GM21447 (cell line): ENCODE results near the gene HDAC7.
"Not testable (repeated sequence)": the region's sequence is repeated elsewhere in the genome, so short reads cannot be mapped to it uniquely, and the experiment has no call there.

Source experiments
- ATAC-seq: cut with Tn5 transposase; IDR thresholded peaks from one replicate; pipeline ENCODE4 v1.9.1; 2021; ENCODE audit not compliant: unreplicated experiment

HDAC7 gene

DNA sequence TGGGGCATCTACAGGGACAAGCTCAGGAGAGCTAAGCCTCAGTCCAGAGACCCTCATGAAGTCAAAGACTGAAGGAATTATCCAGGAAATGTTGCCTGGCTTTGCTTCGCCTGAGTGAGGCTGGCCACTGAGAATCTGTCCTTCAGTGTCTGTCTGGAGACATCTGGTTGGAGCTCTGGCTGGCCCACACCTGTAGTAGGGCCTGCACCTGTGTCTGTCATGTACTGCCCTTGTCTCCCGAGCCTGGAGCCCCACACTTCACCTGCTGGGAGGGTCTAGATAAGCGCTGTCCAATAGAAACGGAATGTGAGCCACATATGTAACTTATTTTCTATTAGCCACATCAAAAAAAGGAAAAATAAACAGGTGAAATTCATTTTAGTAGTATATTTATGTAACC is 9.9 kb upstream of the HDAC7 start:
- no peak for ATAC-seq

DNA sequence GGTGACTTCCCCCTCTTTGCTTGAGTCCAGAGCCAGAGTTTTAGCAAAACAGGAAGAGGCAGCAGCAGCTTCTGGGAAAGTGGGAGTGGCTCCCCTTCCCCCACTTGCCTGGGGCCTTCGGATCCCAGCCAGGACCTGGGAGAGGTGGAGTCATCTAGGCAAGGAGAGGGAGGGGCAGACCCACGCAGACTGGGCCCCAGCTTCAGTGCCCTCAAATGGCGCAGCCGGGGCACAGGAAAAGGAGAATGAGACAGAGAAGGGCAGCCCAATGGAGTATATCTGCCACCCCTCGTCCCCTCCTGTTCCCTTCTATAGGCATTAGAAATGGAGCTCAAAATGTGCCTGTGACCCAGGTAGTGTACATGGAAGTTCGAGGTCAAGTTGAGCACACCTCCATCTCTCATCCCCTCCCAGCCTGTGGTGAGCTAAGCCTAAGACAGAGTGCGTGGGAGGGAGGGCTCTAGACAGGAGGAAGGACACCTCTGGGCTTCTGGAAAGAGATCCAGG is 9.3 kb upstream of the HDAC7 start:
- no peak for ATAC-seq

DNA sequence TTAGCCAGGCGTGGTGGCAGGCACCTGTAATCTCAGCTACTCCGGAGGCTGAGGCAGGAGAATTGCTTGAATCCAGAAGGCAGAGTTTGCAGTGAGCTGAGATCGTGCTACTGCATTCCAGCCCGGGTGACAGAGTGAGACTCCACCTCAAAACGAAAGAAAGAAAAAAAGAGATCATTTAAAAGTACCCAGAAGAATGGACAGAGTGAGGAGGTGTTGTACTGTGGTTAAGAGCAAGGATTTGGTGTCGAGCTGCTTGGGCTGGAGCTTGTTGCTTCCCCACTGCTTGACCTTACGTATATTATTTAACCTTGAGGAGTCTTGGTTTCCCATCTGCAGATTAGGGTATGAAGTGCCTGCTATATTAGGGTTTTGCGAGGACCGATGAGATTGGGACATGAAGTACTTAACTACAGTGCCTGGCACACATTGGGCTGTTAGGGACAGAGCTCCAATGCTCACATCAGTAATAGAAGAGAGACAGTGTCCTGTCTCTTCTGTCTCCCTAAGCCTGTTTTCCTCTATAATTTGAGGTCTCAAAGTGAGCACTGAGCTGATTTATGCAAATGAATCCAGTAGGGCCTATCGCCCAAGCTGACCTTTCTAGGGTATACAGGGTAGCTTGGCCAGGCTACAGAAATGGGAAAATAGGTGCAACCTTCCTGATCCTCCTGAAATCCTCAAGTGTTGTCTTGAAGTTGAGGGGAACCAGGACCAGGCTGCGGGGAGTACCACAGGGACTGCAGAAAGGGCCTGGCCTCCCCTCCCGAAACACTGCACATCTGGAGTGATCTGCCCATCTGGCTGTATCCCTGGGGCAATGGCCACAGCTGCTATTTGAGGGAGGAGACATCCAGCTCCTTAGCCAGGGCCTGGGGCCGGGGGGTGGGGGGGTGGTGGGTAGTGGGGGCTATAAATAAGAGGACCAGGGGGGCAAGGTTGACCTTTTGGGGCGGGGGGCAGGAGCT is 8.6 kb upstream of the HDAC7 start:
- no peak for ATAC-seq

DNA sequence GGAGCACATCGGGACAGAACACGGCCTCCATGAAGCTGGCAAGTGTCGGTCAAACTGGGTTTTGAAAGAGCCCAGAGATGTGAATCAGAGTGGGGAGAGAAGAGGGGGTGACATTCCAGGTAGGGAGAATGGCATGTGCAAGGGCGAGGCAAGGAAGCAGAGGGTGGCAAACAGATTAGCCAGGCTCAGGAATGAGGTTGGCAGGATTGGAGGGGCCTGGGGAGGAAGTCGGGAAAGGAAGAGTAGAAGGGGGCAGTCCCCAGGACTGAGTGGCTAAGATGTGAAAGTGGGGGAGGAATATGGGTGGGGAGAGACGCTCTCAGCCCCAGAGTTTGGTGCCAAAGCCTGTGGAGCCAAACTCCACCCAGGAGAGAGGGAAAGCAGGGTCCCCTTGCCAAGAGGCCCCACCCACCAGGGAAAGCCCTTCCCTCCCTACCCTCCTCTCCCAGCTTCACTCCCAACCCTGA is 5.5 kb upstream of the HDAC7 start:
- ATAC-seq = no peak

DNA sequence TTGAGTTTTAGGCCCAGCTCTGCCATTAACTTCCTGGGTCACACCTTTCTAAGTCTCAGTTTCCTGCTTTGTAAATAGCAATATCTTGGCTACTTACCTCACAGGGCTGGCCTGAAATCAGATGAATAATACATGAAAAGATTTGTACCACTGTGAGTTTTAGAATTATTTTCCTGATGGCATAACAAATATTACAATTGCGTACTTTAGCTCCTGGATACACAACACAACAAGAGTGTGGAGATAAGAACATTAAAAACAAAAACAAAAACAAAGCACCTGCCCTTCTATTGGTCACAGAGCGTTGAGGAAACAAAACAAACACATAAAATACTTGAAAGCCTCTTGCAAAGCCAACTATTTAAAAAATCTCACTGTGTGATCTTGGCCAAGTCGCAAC is 4.9 kb upstream of the HDAC7 start:
- no peak for ATAC-seq

DNA sequence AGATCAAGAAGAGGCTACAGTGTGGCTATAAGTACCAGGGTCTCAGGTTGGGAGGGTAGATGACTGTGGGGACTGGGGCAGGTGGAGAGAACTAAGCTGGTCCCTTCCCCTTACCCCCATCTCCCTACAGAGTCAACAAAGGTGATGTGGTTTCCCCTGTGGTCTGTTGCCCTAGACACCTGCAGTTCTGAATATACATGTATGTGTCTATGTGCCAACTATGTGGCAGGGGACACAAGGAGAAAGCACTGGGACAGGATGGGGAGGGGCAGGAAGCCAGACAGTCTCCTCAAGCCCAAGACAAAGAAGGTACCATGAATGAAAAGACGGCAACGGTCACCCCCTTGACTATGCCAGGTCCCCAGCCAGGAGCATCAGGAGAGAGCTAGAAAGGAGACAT is 4.5 kb upstream of the HDAC7 start:
- ATAC-seq = no peak

DNA sequence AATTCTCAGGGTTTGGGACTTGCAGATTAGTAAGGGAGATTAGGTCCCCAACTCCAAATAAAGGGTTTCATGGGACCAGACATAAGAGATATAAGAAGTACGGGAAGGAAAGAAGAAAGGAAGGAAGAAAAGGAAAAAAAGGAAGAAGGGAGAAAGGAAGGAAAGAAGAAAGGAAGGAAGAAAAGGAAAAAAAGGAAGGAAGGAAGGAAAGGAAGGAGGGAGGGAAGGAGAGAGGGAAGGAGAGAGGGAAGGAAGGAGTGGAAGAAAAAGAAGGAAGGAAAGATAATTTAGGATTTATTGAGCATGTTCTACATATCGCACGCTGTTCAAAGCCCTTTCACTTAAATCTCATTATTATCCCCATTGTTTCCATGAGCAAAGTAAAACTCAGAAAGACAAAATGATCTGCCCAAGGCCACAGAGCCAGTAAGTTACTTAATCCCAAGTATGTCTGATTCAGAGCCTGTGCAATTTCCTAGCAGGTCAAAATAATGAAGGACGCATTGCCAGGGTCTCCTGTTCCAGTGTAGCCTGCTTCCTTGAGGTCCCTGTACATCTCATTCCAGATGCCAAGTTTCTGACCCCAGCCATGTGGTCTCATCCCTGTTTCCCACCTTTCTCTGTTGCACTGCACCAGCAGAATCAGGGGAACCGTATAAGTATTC is 3.9 kb upstream of the HDAC7 start:
- ATAC-seq = no peak

DNA sequence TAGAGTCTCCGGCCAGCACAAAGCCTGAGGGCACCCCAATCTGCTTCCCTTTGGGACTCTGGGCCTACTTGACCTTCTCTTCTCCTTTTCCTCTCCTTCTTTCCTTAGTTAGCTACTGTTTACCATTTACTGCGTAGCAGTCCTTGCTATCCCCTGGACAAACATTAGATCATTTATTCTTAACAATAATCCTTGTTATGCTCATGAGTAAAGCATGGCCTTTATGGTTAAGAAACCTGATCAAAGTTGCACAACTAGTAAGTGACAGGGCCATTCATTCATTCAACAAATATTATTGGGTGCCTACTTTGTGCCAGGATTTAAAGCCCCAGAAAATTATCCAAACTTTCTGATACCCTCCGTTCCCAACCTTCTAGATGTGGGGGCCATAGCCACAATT is 3.2 kb upstream of the HDAC7 start:
- no peak for ATAC-seq

DNA sequence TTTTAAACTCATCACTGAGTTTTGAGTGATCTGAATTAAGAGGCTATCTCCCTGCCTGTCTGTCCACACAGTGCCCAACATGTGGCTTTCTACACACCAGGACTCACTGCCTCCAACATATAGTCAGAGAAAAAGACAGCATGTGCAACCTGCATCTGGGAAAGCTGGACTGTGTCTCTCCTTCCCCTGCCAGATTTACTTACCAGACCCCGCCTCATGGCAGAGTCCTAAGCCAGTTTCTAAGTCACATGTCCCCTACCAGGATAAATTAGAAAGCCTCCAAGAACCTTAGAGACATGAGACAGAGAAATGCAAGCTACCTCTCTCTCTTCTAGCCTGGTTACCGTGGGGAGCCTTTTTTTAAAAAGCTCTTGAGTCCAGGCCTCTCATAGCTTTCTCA is 2.7 kb upstream of the HDAC7 start:
- ATAC-seq = no peak

DNA sequence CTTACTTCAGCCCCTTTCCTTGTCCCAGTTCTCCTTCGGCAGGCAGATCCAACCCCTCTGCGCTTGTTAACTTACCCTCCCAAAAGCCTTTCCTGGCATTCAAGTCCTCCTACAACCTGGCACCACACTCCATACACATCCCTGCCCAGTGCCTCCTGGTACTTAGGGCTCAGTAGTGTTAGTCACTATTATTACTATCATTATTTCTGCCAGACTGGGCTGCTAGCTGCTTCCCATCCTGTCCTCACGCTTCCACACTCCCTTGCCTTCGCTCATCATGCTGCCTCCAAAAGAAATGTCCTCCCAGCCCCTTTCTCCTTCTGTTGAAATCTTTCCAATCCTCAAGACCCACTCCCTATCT is 1.6 kb upstream of the HDAC7 start:
- ATAC-seq = no peak

DNA sequence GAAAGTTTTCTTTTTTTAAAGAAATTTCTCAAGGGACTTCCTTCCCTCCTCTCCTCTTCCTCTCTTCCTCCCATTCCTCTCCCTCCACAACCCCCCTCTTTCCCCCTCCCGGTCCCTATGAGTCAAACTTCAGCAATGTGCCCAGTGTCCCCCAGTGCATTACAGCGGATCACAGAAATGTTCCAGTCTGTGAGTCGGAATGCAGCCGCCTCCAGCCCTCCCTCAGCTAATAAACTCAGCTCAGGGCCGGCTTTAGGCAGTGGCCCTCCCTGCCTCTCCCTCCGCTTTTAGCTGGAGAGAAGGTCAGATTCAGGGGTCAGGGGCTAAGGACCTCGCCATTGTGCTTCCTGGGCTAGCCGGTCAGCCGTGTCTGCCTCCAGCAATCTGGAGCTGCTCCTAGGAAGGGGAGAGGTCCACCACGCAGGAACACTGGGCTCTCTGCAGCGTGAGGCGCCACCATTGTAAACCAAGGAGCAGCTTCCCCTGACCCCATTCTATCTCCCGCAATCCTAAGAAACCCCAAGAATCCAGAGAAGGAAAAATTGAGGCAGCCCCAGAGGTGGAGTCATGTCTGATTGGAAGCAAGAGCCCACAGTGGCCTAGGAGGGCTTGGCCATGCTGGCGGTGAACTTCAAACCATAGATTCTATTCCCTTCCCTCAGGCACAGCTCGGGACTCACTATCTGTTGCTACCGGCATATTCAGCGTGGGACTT is 1.1 kb upstream of the HDAC7 start:
- no peak for ATAC-seq

DNA sequence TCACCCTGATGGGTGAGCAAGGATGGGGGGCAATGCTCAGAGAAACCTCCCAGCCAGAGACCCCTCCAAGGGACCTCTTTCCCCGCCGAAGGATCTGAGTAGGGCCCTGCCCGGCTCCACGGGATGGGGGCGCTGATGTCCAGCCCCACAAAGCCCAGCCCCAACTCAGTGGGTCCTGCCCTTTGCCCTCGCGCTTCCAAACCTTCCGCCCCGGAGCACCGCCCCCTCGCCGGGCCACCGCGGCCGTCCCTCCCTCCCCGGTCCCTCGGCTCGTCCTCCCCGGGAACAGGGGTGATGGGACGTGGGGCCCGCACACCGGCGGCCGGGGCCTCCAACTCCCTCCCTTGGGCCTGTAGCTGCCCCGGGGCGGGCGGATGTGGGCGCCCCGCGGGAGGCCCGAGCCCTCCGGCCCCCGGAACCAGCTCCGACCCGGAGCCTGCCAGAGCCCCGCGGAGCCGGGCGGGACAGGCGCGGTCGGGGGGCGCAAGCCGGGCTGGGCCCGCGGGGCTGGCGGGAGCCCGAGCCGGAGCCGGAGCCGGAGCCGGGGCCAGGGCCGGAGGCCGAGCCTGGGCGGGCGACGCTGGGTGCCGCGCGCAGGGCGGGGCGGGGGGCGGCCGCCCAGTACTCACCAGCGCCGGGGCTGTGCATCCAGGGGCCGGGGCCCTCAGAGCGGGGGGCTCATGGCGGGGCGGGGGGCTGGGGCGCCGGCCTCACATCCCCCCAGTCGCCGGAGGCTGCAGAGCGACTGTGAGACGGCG is 386 bp downstream of the HDAC7 start:
- peak; percentile 42 for ATAC-seq

DNA sequence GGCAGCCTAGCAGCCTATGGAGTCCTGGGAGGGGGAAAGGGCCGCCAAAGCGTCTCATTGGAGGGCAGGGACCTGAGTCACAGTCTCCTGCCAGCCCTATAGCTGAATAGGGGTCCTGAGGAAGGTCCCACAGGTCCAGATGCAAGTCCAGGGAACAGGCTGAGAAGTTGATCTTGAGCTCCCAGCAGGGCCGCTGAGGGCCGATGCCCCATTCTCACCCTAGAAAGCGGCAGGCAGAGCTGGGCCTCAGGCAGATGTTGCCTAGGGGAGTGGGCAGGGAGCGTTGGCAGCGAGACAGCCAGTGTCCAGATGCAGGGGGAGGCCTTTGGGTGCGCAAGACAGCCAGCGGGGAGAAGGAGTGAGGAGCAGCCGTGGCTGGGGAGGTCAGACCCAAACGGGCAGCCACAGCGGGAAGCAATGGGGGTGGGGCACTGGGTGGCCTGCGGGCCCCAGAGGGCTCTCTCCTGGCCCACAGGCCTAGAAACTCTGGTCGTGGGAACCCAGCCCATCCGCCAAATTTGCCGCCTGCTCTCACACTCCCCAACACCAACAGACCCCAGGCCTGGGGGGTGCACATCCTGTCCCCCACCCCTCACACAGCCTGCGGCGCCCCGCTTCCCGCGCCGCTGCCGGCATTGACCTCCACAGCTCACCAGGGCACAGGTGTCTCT is 1.1 kb downstream of the HDAC7 start:
- ATAC-seq = peak; percentile 10

DNA sequence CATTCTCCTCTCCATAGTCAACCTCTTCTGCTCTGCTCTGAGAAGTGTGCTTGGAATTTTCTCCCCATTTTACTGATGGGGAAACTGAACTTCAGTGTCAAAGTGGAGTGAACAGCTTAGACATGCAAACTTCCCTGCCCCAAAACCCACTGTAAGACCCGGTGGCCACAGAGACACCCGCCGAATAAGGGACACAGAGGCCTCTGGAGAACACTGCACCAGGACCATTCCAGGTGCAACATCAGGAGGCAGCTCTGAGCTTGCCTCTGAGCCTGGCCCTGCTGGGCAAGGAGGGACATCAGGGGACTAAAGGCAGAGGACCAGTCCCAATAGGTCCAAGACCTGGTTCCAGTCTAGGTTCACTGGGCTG is 1.7 kb downstream of the HDAC7 start:
- ATAC-seq = no peak

DNA sequence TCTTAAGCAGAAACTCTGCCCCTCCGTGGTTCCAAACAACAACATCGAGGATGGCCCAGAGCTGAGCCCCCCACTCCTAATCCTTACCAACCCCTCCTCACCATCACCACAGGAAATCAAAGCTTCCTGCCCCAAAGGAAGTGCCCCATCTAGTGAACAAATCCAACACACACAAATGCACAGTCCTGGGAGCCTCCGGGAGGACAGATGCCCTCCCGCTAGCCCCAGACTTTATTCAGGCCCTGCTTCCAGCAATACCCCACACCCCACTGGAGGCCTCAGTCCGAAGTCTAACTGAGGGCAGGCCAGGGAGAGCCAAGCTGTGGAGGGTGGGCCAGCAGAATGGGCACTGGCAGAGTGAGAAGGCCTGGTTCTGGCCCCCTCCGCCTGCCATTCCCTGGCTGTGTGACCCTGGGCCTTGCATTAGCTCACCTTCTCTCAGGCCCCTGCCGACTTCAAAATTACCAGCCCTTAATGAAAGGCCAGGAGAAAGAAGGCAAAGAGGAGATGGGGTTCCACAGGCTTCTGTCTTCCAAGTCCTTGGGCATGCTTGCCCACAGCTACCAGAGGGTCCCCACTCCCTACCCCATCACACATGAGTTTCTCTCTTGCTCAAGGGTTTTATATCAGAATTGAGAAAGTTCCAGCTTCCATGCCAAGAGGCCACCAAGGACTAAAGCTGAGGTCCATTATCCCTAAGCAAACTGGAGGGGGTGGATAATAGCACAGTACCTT is 2.3 kb downstream of the HDAC7 start:
- ATAC-seq = no peak

DNA sequence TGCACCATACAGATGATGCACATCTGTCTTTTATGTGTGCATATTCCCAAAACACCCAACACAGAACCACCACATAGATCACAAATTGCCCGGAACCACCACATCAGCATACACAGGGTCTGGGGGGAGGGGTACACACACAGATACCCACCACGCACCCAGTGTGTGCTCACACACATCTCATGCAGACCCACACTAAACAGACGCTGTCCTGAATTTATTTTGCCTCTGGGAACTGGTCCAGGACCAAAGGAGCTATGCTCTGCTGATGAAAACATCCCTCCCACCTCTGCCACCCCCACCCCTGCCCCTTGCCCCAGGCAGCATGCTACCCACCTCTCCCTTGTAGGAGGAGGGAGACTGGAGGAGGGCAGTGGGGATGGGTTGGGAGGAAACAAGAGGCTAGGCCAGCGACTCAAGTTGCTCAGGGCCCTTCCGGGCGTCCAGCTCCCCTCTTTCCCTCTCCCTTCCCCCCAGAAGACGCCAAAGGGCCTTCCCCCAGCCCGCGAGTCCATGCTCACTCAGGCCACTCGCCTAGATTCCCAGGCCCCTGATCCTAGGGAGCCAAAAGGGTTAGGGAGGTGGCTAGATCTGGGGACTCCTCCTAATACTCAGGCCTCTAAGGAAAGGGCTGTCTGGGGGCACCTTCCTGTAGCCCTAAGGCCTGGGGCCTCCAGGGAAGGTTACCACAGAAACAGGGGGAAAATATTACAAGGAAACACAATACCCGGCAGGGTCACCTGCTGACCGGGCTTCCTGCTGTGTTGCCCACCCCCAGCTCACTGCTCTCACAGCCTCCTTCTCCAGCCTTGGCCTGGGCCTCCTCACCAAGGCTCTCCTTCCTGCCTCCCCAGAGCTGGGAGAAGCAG is 3.1 kb downstream of the HDAC7 start:
- ATAC-seq = no peak

DNA sequence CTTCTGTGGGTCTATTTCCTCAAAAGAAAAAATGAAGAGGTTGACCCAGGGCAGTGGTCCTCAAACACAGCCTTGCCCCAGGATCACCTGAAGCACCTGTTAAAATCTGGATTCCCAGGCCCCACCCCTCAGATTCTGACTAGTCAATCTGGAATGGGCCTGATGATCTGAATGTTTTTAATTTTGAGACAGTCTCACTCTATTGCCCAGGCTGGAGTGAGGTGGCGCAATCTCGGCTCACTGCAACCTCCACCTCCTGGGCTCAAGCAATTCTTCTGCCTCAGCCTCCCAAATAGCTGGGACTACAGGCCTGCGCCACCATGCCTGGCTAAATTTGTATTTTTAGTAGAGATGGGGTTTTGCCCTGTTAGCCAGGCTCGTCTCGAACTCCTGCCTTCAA is 4.3 kb downstream of the HDAC7 start:
- not testable (repeated sequence) for ATAC-seq

DNA sequence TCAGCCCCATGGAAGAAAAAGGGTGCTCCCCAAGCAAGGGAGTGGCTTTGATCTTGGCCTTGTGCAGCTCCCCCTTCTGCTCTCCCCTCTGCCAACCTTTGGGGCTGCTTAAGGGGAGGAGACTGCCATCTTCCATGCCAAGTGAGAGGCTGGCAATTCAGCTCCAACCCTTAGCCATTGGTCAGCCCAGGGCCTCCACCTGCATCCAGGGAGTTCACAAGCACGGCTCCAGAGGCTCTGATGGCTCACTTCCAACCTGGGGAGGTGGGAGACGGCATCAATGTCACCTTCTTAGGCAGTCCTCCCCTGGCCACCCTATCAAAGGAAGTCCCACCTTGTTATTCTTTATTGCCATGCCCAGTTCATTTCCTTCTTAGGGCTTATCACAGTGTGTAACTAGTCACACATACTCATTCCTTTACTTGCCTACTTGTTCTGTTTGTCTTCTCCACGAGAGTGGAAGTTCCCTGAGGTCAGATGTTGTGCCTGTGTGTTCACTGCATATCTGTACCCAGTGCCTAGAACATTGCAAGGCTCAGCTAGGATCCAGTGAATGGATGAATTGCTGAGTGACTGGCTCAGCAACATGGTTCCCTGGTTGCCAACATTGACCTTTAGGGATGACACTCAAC is 5.0 kb downstream of the HDAC7 start:
- ATAC-seq = no peak
